Astrocyte (in vitro differentiated cells and primary cell): ENCODE measurements around the gene LRRC3. TPM values are rescaled to one million over a fixed set of nuclear protein-coding genes. Genes with fewer than 3 reads are reported as not detected.

ENCODE experiments used
- DNase-seq: peaks from one replicate; pipeline ENCODE4 v3.0.0-alpha.2; 2010; ENCODE audit warnings: low read depth
- FAIRE-seq: peaks from 2 replicates; lab custom pipeline; 2011; peaks lifted over from hg19 to GRCh38; lab: Jason Lieb, UNC
- H2AFZ ChIP-seq: 2 replicates; pipeline ENCODE4 v1.6.0; 2012; ENCODE audit warnings: low read depth, low read length, inconsistent platforms
- H3K27ac ChIP-seq: 2 replicates; pipeline ENCODE4 v1.5.1; 2011; ENCODE audit warnings: low read depth, low read length, inconsistent platforms
- H3K27me3 ChIP-seq: 2 replicates; pipeline ENCODE4 v1.6.0; 2011; ENCODE audit warnings: low read length, inconsistent platforms; ENCODE audit not compliant: insufficient read depth
- H3K36me3 ChIP-seq: 2 replicates; pipeline ENCODE4 v1.5.1; 2011; ENCODE audit warnings: low read length, inconsistent platforms; ENCODE audit not compliant: insufficient read depth
- H3K4me1 ChIP-seq: 2 replicates; pipeline ENCODE4 v1.5.1; 2011; ENCODE audit warnings: low read length, inconsistent platforms; ENCODE audit not compliant: insufficient read depth
- H3K4me2 ChIP-seq: 2 replicates; pipeline ENCODE4 v1.6.0; 2012; ENCODE audit warnings: low read length, inconsistent platforms
- H3K4me3 ChIP-seq: 2 replicates; pipeline ENCODE4 v1.5.1; 2011; ENCODE audit warnings: low read depth, mild to moderate bottlenecking, low read length, inconsistent platforms; ENCODE audit not compliant: insufficient read depth
- H3K79me2 ChIP-seq: 2 replicates; pipeline ENCODE4 v1.6.0; 2012; ENCODE audit warnings: mild to moderate bottlenecking, low read length, inconsistent platforms; ENCODE audit not compliant: insufficient read depth
- H3K9ac ChIP-seq: 2 replicates; pipeline ENCODE4 v1.6.0; 2012; ENCODE audit warnings: mild to moderate bottlenecking, low read length, inconsistent platforms
- H3K9me3 ChIP-seq: 2 replicates; pipeline ENCODE4 v1.5.1; 2012; ENCODE audit warnings: low read depth, mild to moderate bottlenecking, low read length, inconsistent platforms; ENCODE audit not compliant: insufficient read depth
- H4K20me1 ChIP-seq: 2 replicates; pipeline ENCODE4 v1.6.0; 2012; ENCODE audit warnings: low read length, inconsistent platforms; ENCODE audit not compliant: insufficient read depth
- H3K27ac Mint-ChIP-seq: one replicate; pipeline ENCODE4 v1.8.0; 2021; ENCODE audit warnings: mild to moderate bottlenecking, mixed read lengths; ENCODE audit not compliant: unreplicated experiment
- H3K27me3 Mint-ChIP-seq: one replicate; pipeline ENCODE4 v1.8.0; 2021; ENCODE audit warnings: low read depth, mixed read lengths; ENCODE audit not compliant: unreplicated experiment
- H3K36me3 Mint-ChIP-seq: one replicate; pipeline ENCODE4 v1.8.0; 2021; ENCODE audit warnings: low read depth, mixed read lengths; ENCODE audit not compliant: unreplicated experiment
- H3K4me1 Mint-ChIP-seq: one replicate; pipeline ENCODE4 v1.8.0; 2021; ENCODE audit warnings: low read depth, mixed read lengths; ENCODE audit not compliant: unreplicated experiment
- H3K4me3 Mint-ChIP-seq: one replicate; pipeline ENCODE4 v1.8.0; 2021; ENCODE audit warnings: mild to moderate bottlenecking, moderate library complexity, mixed read lengths; ENCODE audit not compliant: unreplicated experiment
- H3K9me3 Mint-ChIP-seq: one replicate; pipeline ENCODE4 v1.8.0; 2021; ENCODE audit warnings: mild to moderate bottlenecking, mixed read lengths; ENCODE audit not compliant: unreplicated experiment
- EZH2 ChIP-seq: IDR thresholded peaks from 2 replicates; pipeline ENCODE4 v1.6.1; 2012; ENCODE audit warnings: mild to moderate bottlenecking, low read length, inconsistent platforms; ENCODE audit not compliant: insufficient read depth
- total RNA-seq: library from RNA; stranded (reverse); gene quantifications from 2 replicates; pipeline ENCODE4 v1.2.1, GENCODE V29; 2021
- TF ChIP-seq, protein P1 (sequence below): IDR thresholded peaks from 2 replicates; pipeline ENCODE4 v1.5.1; 2011; ENCODE audit warnings: low read depth, mild to moderate bottlenecking, inconsistent platforms, low read length, moderate library complexity; ENCODE audit not compliant: insufficient read depth

The LRRC3 gene
- total RNA-seq, 1 donor from 2014 or later, result 5.2 TPM

DNA sequence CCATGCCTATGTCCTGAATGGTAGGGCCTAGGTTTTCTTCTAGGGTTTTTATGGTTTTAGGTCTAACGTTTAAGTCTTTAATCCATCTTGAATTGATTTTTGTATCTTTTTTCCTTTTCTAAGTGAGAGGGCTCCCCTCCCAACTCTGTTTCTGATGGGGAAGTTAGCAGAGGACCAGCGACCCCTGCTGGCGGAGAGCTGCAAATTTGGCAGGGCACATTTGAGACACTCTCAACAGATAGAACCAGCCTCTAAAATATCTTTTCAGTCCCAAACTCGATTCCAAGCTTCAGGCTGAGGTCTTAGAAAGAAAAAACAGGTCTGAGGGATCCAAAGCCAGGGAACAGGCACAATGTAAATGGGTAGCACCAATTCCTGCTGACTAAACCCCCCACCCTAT is 32.5 kb downstream of the LRRC3 start:
- Histone ChIP-seq H3K36me3 (no peaks in the 10 kb centered on the region), H3K4me2 (no peak overlapping the region), H3K9ac (no peak overlapping the region), H3K9me3 (peaks cover 3% of the 10 kb centered on the region), H3K4me3 (no peak overlapping the region), H3K27ac (no peak overlapping the region), H3K4me1 (no peaks in the 10 kb centered on the region), H2AFZ (no peak overlapping the region), H3K79me2 (no peaks in the 10 kb centered on the region), H4K20me1 (no peaks in the 10 kb centered on the region), H3K27me3 (no peaks in the 10 kb centered on the region)
- no peak overlapping the region for H3K27ac Mint-ChIP-seq
- TF ChIP-seq, protein P1, sequence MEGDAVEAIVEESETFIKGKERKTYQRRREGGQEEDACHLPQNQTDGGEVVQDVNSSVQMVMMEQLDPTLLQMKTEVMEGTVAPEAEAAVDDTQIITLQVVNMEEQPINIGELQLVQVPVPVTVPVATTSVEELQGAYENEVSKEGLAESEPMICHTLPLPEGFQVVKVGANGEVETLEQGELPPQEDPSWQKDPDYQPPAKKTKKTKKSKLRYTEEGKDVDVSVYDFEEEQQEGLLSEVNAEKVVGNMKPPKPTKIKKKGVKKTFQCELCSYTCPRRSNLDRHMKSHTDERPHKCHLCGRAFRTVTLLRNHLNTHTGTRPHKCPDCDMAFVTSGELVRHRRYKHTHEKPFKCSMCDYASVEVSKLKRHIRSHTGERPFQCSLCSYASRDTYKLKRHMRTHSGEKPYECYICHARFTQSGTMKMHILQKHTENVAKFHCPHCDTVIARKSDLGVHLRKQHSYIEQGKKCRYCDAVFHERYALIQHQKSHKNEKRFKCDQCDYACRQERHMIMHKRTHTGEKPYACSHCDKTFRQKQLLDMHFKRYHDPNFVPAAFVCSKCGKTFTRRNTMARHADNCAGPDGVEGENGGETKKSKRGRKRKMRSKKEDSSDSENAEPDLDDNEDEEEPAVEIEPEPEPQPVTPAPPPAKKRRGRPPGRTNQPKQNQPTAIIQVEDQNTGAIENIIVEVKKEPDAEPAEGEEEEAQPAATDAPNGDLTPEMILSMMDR, result peak; percentile 29
- no peak for TF ChIP-seq EZH2
- peaks cover 27% of the 10 kb centered on the region for H3K27me3 Mint-ChIP-seq
- DNase-seq (no peak), FAIRE-seq (no peak)
- H3K9me3 Mint-ChIP-seq, result peaks cover 21% of the 10 kb centered on the region
- H3K4me3 Mint-ChIP-seq, result no peak overlapping the region
- H3K4me1 Mint-ChIP-seq, result no peaks in the 10 kb centered on the region
- peaks cover 7% of the 10 kb centered on the region for H3K36me3 Mint-ChIP-seq

DNA sequence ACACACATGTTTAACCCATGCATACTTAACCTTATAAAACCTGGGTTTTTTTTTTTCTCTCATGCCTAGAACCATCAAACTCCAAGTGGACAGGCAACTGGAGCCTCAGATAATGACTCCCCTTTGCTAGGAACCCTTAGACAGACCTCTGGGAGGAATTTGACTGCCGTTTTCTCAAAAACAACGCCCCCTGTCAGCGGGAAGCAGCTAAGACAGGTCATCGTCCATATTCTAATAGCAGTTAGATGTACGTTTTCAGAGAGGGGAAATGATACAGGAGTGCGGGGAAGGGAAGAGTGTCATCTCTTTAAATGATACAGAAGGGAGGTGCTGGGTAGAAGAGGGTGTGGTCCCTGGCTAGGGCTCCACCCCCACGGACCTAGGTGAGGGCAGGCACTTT is 34.7 kb downstream of the LRRC3 start:
- Histone ChIP-seq H3K9ac (no peak overlapping the region), H4K20me1 (no peaks in the 10 kb centered on the region), H3K4me1 (no peaks in the 10 kb centered on the region), H3K9me3 (peaks cover 15% of the 10 kb centered on the region), H3K27me3 (no peaks in the 10 kb centered on the region), H3K27ac (no peak overlapping the region), H3K4me2 (no peak overlapping the region), H2AFZ (no peak overlapping the region), H3K4me3 (no peak overlapping the region), H3K79me2 (no peaks in the 10 kb centered on the region), H3K36me3 (no peaks in the 10 kb centered on the region)
- H3K4me1 Mint-ChIP-seq, result no peaks in the 10 kb centered on the region
- H3K36me3 Mint-ChIP-seq, result peaks cover 7% of the 10 kb centered on the region
- H3K4me3 Mint-ChIP-seq, result no peak overlapping the region
- no peak for DNase-seq
- TF ChIP-seq, protein P1, result no peak
- no peak for TF ChIP-seq EZH2
- FAIRE-seq, result no peak
- peaks cover 18% of the 10 kb centered on the region for H3K27me3 Mint-ChIP-seq
- H3K27ac Mint-ChIP-seq, result no peak overlapping the region
- peaks cover 32% of the 10 kb centered on the region for H3K9me3 Mint-ChIP-seq

DNA sequence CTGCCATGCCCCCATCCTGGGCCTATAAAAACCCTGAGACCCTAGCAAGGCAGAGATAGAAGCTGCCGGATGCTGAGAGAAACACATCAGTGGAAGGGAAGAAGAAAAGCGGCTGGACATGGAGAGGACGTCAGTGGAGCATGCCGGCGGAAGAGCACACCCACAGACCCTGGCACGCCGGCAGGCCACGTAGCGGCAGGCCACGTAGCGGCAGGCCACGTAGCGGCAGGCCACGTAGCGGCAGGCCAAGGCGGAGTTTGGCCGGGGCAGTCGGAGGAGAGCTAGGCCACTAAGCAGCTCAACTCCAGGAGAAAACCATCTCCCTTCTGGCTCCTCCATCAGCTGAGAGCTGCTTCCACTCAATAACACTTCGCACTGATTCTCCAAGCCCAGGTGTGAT is 35.1 kb downstream of the LRRC3 start:
- Histone ChIP-seq H2AFZ (no peak overlapping the region), H3K4me1 (no peaks in the 10 kb centered on the region), H3K9ac (no peak overlapping the region), H3K4me3 (no peak overlapping the region), H3K36me3 (no peaks in the 10 kb centered on the region), H3K27ac (no peak overlapping the region), H3K79me2 (no peaks in the 10 kb centered on the region), H3K4me2 (no peak overlapping the region), H4K20me1 (no peaks in the 10 kb centered on the region), H3K27me3 (no peaks in the 10 kb centered on the region), H3K9me3 (peaks cover 15% of the 10 kb centered on the region)
- H3K36me3 Mint-ChIP-seq, result peaks cover 10% of the 10 kb centered on the region
- DNase-seq (no peak), FAIRE-seq (no peak)
- TF ChIP-seq, protein P1, result no peak
- no peak for TF ChIP-seq EZH2
- H3K27ac Mint-ChIP-seq, result no peak overlapping the region
- peaks cover 34% of the 10 kb centered on the region for H3K9me3 Mint-ChIP-seq
- H3K4me3 Mint-ChIP-seq, result no peak overlapping the region
- no peaks in the 10 kb centered on the region for H3K4me1 Mint-ChIP-seq
- H3K27me3 Mint-ChIP-seq, result peaks cover 16% of the 10 kb centered on the region
